ENCODE results near the gene RAB33A.

DNA sequence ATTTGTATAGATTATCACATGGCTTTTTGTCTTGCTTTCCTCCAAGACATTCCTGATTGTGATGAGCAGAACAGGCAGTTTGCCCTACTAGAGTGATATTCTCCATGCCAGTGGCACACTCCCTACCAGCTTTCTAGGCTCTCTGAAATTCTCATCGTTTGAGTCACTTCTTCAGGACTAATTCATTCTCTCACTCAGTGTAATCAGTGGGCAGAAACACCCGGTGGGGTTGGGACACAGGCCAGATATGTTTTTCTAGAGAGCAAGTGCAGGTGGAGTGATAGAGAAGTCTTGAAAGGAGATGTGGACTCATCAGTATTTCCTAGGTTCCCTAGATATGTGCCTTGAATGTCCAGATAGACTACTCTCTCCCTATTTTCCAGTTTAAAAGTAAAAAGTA is 13.1 kb downstream of the RAB33A start:
- TF ChIP-seq CTCF (IDR thresholded peaks at IDR 0.05) = no peak
- no peak for TF ChIP-seq POLR2A (IDR thresholded peaks at IDR 0.05)

Data from esophagus squamous epithelium (tissue), 4 donors.